ENCODE data around the gene TCP11L1. TPM values are rescaled to one million over a fixed set of nuclear protein-coding genes. Genes with fewer than 3 reads are reported as not detected.

Gene TCP11L1
- total and polyA plus RNA-seq, 4 donors: 2.9 to 11.7 (median 6.9) TPM

DNA sequence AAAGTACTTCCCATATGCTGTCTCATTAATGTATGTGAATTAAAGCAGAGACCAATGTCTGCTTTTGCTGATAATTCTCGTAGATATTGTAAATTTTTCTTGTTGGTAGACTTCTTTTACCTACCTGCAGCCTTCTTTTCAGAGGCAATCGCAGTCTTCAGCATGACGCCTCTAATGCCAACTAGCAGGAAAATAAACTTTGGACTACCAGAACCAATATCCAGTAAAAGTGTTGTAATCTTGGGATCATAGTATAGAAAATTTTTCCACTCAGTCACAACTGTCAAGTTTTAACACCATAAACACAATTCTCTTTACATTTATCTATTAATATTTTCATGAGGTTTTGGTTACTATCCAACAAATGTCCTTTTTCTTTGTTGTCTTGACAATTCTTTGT is 21.4 kb upstream of the TCP11L1 start:
- TF ChIP-seq RAD21 (IDR thresholded peaks at IDR 0.05) (no peak), MAX (IDR thresholded peaks at IDR 0.05) (peak; percentile 25), EGR1 (IDR thresholded peaks at IDR 0.05; ENCODE audit: low read depth in 2 of 2) (peak in 1 of 2 donors; percentile 50), JUND (IDR thresholded peaks at IDR 0.05) (peak in 1 of 2 donors; percentile 25), ZBTB33 (IDR thresholded peaks at IDR 0.05) (peak; percentile 30), TAF1 (conservative IDR thresholded peaks at IDR 0.05) (no peak), SP1 (IDR thresholded peaks at IDR 0.05) (peak; percentile 47), HNF4A (conservative IDR thresholded peaks at IDR 0.05) (peak; percentile 85 to 86), FOXA2 (IDR thresholded peaks at IDR 0.05) (no peak)
- TF ChIP-seq, protein P1, sequence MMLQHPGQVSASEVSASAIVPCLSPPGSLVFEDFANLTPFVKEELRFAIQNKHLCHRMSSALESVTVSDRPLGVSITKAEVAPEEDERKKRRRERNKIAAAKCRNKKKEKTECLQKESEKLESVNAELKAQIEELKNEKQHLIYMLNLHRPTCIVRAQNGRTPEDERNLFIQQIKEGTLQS (IDR thresholded peaks at IDR 0.05): no peak
- Histone ChIP-seq H3K27me3 (ENCODE audit: control insufficient read depth in 4 of 4, insufficient read depth in 4 of 4, low read length in 3 of 4) (no peaks in the 10 kb centered on the region), H3K9me3 (ENCODE audit: control insufficient read depth in 4 of 4, low read length in 3 of 4) (no peaks in the 10 kb centered on the region), H3K4me1 (ENCODE audit: control insufficient read depth in 4 of 4, insufficient read depth in 4 of 4, low read length in 3 of 4) (peaks cover 7 to 48% (median 30%) of the 10 kb centered on the region in 4 donors), H3K27ac (ENCODE audit: low read depth in 1 of 2, low read length in 2 of 2) (peak overlapping the region; percentile 74 to 75), H3K9ac (ENCODE audit: low read depth in 1 of 2, low read length in 2 of 2) (peak overlapping the region; percentile 93 to 98), H3K36me3 (ENCODE audit: control insufficient read depth in 4 of 4, insufficient read depth in 3 of 4, low read depth in 1 of 4, low read length in 3 of 4) (no peaks in the 10 kb centered on the region), H3K4me3 (ENCODE audit: low read depth in 1 of 3, low read length in 3 of 3) (peak overlapping the region; percentile 69 to 98 (median 93))
- DNase-seq (ENCODE audit: low spot score): no peak
- WGBS: 39% methylated on average over 3 of the region's 3 CpGs

DNA sequence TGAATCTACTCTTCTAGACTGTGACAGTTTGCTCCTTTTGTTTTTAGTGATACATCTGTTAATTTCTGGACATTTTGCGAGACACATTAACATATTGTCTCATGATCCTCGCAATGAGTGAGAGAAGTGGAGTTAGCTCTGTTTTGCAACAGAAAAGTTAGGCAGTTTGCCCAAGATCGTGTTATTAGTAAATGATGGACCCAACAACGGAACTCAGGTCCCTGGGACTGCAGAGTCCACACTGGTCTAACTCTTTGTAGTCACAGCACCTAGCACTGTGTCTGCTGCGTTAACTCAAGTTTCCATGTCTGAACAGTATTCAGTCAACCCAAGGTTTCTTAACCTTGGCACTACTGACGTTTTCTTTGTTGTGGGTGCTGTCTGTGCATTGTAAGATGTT is 20.5 kb upstream of the TCP11L1 start:
- H3K9ac ChIP-seq (ENCODE audit: low read depth in 1 of 2, low read length in 2 of 2): no peak overlapping the region
- no peaks in the 10 kb centered on the region for H3K9me3 ChIP-seq (ENCODE audit: control insufficient read depth in 4 of 4, low read length in 3 of 4)
- no peak for DNase-seq (ENCODE audit: low spot score)
- no peaks in the 10 kb centered on the region for H3K27me3 ChIP-seq (ENCODE audit: control insufficient read depth in 4 of 4, insufficient read depth in 4 of 4, low read length in 3 of 4)
- 40% methylated on average over 6 of the region's 6 CpGs for WGBS
- peaks cover 5 to 52% (median 27%) of the 10 kb centered on the region in 4 donors for H3K4me1 ChIP-seq (ENCODE audit: control insufficient read depth in 4 of 4, insufficient read depth in 4 of 4, low read length in 3 of 4)
- peak; percentile 34 for TF ChIP-seq SP1 (IDR thresholded peaks at IDR 0.05)
- TF ChIP-seq TAF1 (conservative IDR thresholded peaks at IDR 0.05): peak; percentile 40
- TF ChIP-seq EGR1 (IDR thresholded peaks at IDR 0.05; ENCODE audit: low read depth in 2 of 2): no peak
- TF ChIP-seq RAD21 (IDR thresholded peaks at IDR 0.05): peak in 1 of 2 donors; percentile 24
- no peak for TF ChIP-seq NR2F2 (IDR thresholded peaks at IDR 0.05)
- TF ChIP-seq REST (IDR thresholded peaks at IDR 0.05): peak; percentile 23
- no peak for TF ChIP-seq HNF4G (IDR thresholded peaks at IDR 0.05)
- TF ChIP-seq, protein P1 (IDR thresholded peaks at IDR 0.05): no peak
- peak; percentile 13 for TF ChIP-seq FOXA2 (IDR thresholded peaks at IDR 0.05)
- no peak for TF ChIP-seq FOXA1 (IDR thresholded peaks at IDR 0.05)
- no peak for TF ChIP-seq JUND (IDR thresholded peaks at IDR 0.05)
- peak; percentile 59 for TF ChIP-seq YY1 (IDR thresholded peaks at IDR 0.05)
- TF ChIP-seq HNF4A (conservative IDR thresholded peaks at IDR 0.05): peak; percentile 66 to 80
- TF ChIP-seq ZBTB33 (IDR thresholded peaks at IDR 0.05): no peak
- no peak for TF ChIP-seq CTCF (IDR thresholded peaks at IDR 0.05; ENCODE audit: low read depth, low read length, missing input control)
- no peak for TF ChIP-seq MAX (IDR thresholded peaks at IDR 0.05)
- TF ChIP-seq RXRA (IDR thresholded peaks at IDR 0.05): peak in 1 of 2 donors; percentile 40
- no peak for TF ChIP-seq GABPA (IDR thresholded peaks at IDR 0.05 in 1 of 2, conservative IDR thresholded peaks at IDR 0.05 in 1 of 2)
- H3K27ac ChIP-seq (ENCODE audit: low read depth in 1 of 2, low read length in 2 of 2): peak overlapping the region; percentile 74 to 75
- no peaks in the 10 kb centered on the region for H3K36me3 ChIP-seq (ENCODE audit: control insufficient read depth in 4 of 4, insufficient read depth in 3 of 4, low read depth in 1 of 4, low read length in 3 of 4)
- H3K4me3 ChIP-seq (ENCODE audit: low read depth in 1 of 3, low read length in 3 of 3): peak overlapping the region; percentile 24 to 69 (median 50)

Measured in liver (tissue), 9 donors.